ES-I3 (cell line): ENCODE data around the gene BTG3.
A peak's percentile ranks its signal among the peaks of the same experiment; 100 is the strongest.

ENCODE experiments used
- H3K36me3 ChIP-seq: 2 replicates; pipeline ENCODE4 v1.6.1; 2013; ENCODE audit warnings: mild to moderate bottlenecking, low read length, control low read depth, moderate library complexity; ENCODE audit not compliant: insufficient read depth
- H3K4me1 ChIP-seq: 2 replicates; pipeline ENCODE4 v1.6.1; 2013; ENCODE audit warnings: mild to moderate bottlenecking, control low read depth, low read length; ENCODE audit not compliant: insufficient read depth
- H3K9ac ChIP-seq: 2 replicates; pipeline ENCODE4 v1.6.1; 2013; ENCODE audit warnings: low read depth, mild to moderate bottlenecking, low read length, moderate library complexity
- H3K9me3 ChIP-seq: 2 replicates; pipeline ENCODE4 v1.6.1; 2013; ENCODE audit warnings: mild to moderate bottlenecking, low read length, moderate library complexity; ENCODE audit not compliant: control insufficient read depth, insufficient read depth

Gene BTG3

GRCh38 chr21:17612565-17613241 lies at the start of gene BTG3:
TSS of gene BTG3 (minus strand) at chr21:17612901. CDS start at chr21:17609144, 3,757 bp downstream.
- no peaks in the 10 kb centered on the region for H3K9me3 ChIP-seq
- H3K4me1 ChIP-seq, result no peaks in the 10 kb centered on the region
- H3K9ac ChIP-seq, result peak within 1 kb of the TSS; percentile 97
- H3K36me3 ChIP-seq, result peaks cover 4% of the 10 kb centered on the region

GRCh38 chr21:17660862-17661261 lies 48.2 kb upstream of the BTG3 start:
- Histone ChIP-seq H3K36me3 (no peaks in the 10 kb centered on the region), H3K9me3 (no peaks in the 10 kb centered on the region), H3K4me1 (no peaks in the 10 kb centered on the region), H3K9ac (no peak overlapping the region)

GRCh38 chr21:17660452-17660851 lies 47.8 kb upstream of the BTG3 start:
- H3K4me1 ChIP-seq, result no peaks in the 10 kb centered on the region
- H3K9me3 ChIP-seq, result no peaks in the 10 kb centered on the region
- no peaks in the 10 kb centered on the region for H3K36me3 ChIP-seq
- H3K9ac ChIP-seq, result no peak overlapping the region

GRCh38 chr21:17658931-17659330 lies 46.2 kb upstream of the BTG3 start:
- Histone ChIP-seq H3K36me3 (no peaks in the 10 kb centered on the region), H3K9ac (no peak overlapping the region), H3K4me1 (no peaks in the 10 kb centered on the region), H3K9me3 (no peaks in the 10 kb centered on the region)

GRCh38 chr21:17651526-17651925 lies 38.8 kb upstream of the BTG3 start:
- no peaks in the 10 kb centered on the region for H3K36me3 ChIP-seq
- H3K4me1 ChIP-seq, result no peaks in the 10 kb centered on the region
- H3K9me3 ChIP-seq, result no peaks in the 10 kb centered on the region
- no peak overlapping the region for H3K9ac ChIP-seq

GRCh38 chr21:17650292-17650691 lies 37.6 kb upstream of the BTG3 start:
- Histone ChIP-seq H3K36me3 (no peaks in the 10 kb centered on the region), H3K9ac (no peak overlapping the region), H3K4me1 (no peaks in the 10 kb centered on the region), H3K9me3 (no peaks in the 10 kb centered on the region)

GRCh38 chr21:17646790-17647189 lies 34.1 kb upstream of the BTG3 start:
- Histone ChIP-seq H3K4me1 (no peaks in the 10 kb centered on the region), H3K9me3 (no peaks in the 10 kb centered on the region), H3K9ac (no peak overlapping the region), H3K36me3 (no peaks in the 10 kb centered on the region)

- Histone ChIP-seq H3K36me3 (no peaks in the 10 kb centered on the region), H3K9ac (no peak overlapping the region), H3K4me1 (no peaks in the 10 kb centered on the region), H3K9me3 (peaks cover 14% of the 10 kb centered on the region)
These were observed 31.5 kb upstream of the BTG3 start for GRCh38 chr21:17644186-17644585.

- no peaks in the 10 kb centered on the region for H3K4me1 ChIP-seq
- H3K9ac ChIP-seq, result no peak overlapping the region
- H3K36me3 ChIP-seq, result no peaks in the 10 kb centered on the region
- peaks cover 14% of the 10 kb centered on the region for H3K9me3 ChIP-seq
These were observed 28.1 kb upstream of the BTG3 start for GRCh38 chr21:17640821-17641220.

- H3K36me3 ChIP-seq, result no peaks in the 10 kb centered on the region
- no peaks in the 10 kb centered on the region for H3K4me1 ChIP-seq
- no peak overlapping the region for H3K9ac ChIP-seq
- H3K9me3 ChIP-seq, result peaks cover 14% of the 10 kb centered on the region
These were observed 24.0 kb upstream of the BTG3 start for GRCh38 chr21:17636711-17637110.

- no peaks in the 10 kb centered on the region for H3K9me3 ChIP-seq
- no peaks in the 10 kb centered on the region for H3K4me1 ChIP-seq
- H3K36me3 ChIP-seq, result no peaks in the 10 kb centered on the region
- H3K9ac ChIP-seq, result no peak overlapping the region
These were observed 18.5 kb upstream of the BTG3 start for GRCh38 chr21:17631195-17631594.

- H3K36me3 ChIP-seq, result no peaks in the 10 kb centered on the region
- H3K9me3 ChIP-seq, result no peaks in the 10 kb centered on the region
- no peaks in the 10 kb centered on the region for H3K4me1 ChIP-seq
- no peak overlapping the region for H3K9ac ChIP-seq
These were observed 9.3 kb upstream of the BTG3 start for GRCh38 chr21:17622018-17622417.

GRCh38 chr21:17616831-17617230 lies 4.1 kb upstream of the BTG3 start:
- H3K36me3 ChIP-seq, result no peaks in the 10 kb centered on the region
- H3K4me1 ChIP-seq, result no peaks in the 10 kb centered on the region
- H3K9me3 ChIP-seq, result no peaks in the 10 kb centered on the region
- H3K9ac ChIP-seq, result no peak overlapping the region

GRCh38 chr21:17613242-17613676 lies 558 bp upstream of the BTG3 start:
- H3K9me3 ChIP-seq, result no peaks in the 10 kb centered on the region
- peaks cover 3% of the 10 kb centered on the region for H3K36me3 ChIP-seq
- peak overlapping the region; percentile 97 for H3K9ac ChIP-seq
- H3K4me1 ChIP-seq, result no peaks in the 10 kb centered on the region

- Histone ChIP-seq H3K36me3 (peaks cover 4% of the 10 kb centered on the region), H3K9ac (peak overlapping the region; percentile 97), H3K9me3 (no peaks in the 10 kb centered on the region), H3K4me1 (no peaks in the 10 kb centered on the region)
These were observed 607 bp downstream of the BTG3 start for GRCh38 chr21:17612023-17612564.
